SU-DHL-6 (cell line): ENCODE measurements around the gene TMEM40.

Experiments
- CTCF ChIP-seq: fragments of 200-600 bp; sonication (generic); IDR thresholded peaks from one replicate; pipeline ENCODE4 v1.5.1; 2017; ENCODE audit warnings: antibody characterized with exemption, mild to moderate bottlenecking, low read length, moderate library complexity; ENCODE audit not compliant: insufficient read depth, poor library complexity, severe bottlenecking
- EZH2phosphoT487 ChIP-seq: fragments of 200-600 bp; sonication (generic), shearing (Covaris generic); conservative IDR thresholded peaks from 2 replicates; pipeline ENCODE4 v1.6.1; 2018; ENCODE audit warnings: mild to moderate bottlenecking, antibody characterized with exemption, low read length, moderate library complexity, mixed read lengths

GRCh38 chr3:12756175-12756574, 2.9 kb downstream of the TMEM40 start:
- TF ChIP-seq CTCF (no peak), EZH2phosphoT487 (no peak)
